H1 (cell line): Measurements from ENCODE around the gene NRP2. TPM values are rescaled to one million over a fixed set of nuclear protein-coding genes. Genes with fewer than 3 reads are reported as not detected.

ENCODE experiments used
- ATF2 ChIP-seq: IDR thresholded peaks from 2 replicates; pipeline ENCODE4 v1.6.1; 2012; ENCODE audit warnings: low read length, inconsistent platforms
- BRCA1 ChIP-seq: IDR thresholded peaks from 2 replicates; pipeline ENCODE4 v1.6.1; 2012; ENCODE audit warnings: low read depth, low read length, improper control_type of control experiment
- CHD7 ChIP-seq: fragments of 300-600 bp; sonication (generic); IDR thresholded peaks from 2 replicates; pipeline ENCODE4 v1.7.1; 2012; ENCODE audit warnings: low read length, moderate library complexity, mild to moderate bottlenecking, inconsistent platforms; ENCODE audit not compliant: insufficient replicate concordance
- KDM5A ChIP-seq: fragments of 200-600 bp; IDR thresholded peaks from 2 replicates; pipeline ENCODE4 v1.7.1; 2012; ENCODE audit warnings: mild to moderate bottlenecking, low read length, inconsistent platforms, mixed read lengths
- POU5F1 ChIP-seq: IDR thresholded peaks from 2 replicates; pipeline ENCODE4 v1.6.1; 2011; ENCODE audit warnings: low read depth, mild to moderate bottlenecking, low read length, moderate library complexity
- RAD21 ChIP-seq, 2 experiments: IDR thresholded peaks in 1 of 2; conservative IDR thresholded peaks in 1 of 2; 2 replicates each; pipeline ENCODE4 v1.6.1; 2011; ENCODE audit warnings: low read depth in 2 of 2, low read length in 2 of 2, improper control_type of control experiment in 1 of 2, inconsistent platforms in 1 of 2, mild to moderate bottlenecking in 1 of 2, moderate library complexity in 1 of 2
- RFX5 ChIP-seq: IDR thresholded peaks from 2 replicates; pipeline ENCODE4 v1.6.1; 2011; ENCODE audit warnings: low read depth, low read length, improper control_type of control experiment, borderline replicate concordance
- SUZ12 ChIP-seq: fragments of 200-600 bp; sonication (generic); IDR thresholded peaks from 2 replicates; pipeline ENCODE4 v1.6.1; 2012; ENCODE audit warnings: mild to moderate bottlenecking, inconsistent platforms, low read length, moderate library complexity, mixed read lengths
- TEAD4 ChIP-seq: IDR thresholded peaks from 2 replicates; pipeline ENCODE4 v1.6.1; 2012; ENCODE audit warnings: low read depth, low read length, inconsistent platforms, mixed read lengths
- polyA plus RNA-seq, 7 experiments: library from polyadenylated mRNA; depleted of rRNA in 3 of 7; stranded (reverse) in 5 of 7; unstranded in 2 of 7; fragments of >200 nt in 5 of 7; fragments of 200-250 nt in 2 of 7; gene quantifications; 1 replicate in 5 of 7; 2 replicates in 1 of 7; 4 replicates in 1 of 7; pipeline versions ENCODE4 v1.2.1 to v1.2.3, GENCODE V29; 2011 to 2013; ENCODE audit warnings: missing spikeins in 2 of 7, mixed read lengths in 2 of 7
- total RNA-seq: library from RNA; stranded (reverse); fragmentation: NEBNext Ultra II Directional; extraction: Animal tissue kit (Norgen Biotek cat#: 25700); gene quantifications from 2 replicates; pipeline ENCODE4 v1.2.1, GENCODE V29; 2021

Gene NRP2
- total and polyA plus RNA-seq, 2 of the 8 experiments (the other 6 are each of a cell fraction or from before 2014, with no cell fraction given), result 32.0 to 37.8 TPM

- no peak for TF ChIP-seq CHD7
- no peak for TF ChIP-seq SUZ12
- no peak for TF ChIP-seq KDM5A
- TF ChIP-seq TEAD4, result no peak
- no peak for TF ChIP-seq RFX5
- TF ChIP-seq ATF2, result no peak
- TF ChIP-seq RAD21 (IDR thresholded peaks at IDR 0.05 in 1 of 2, conservative IDR thresholded peaks at IDR 0.05 in 1 of 2; ENCODE audit: low read depth in 2 of 2, low read length in 2 of 2), result no peak
- TF ChIP-seq POU5F1, result no peak
- TF ChIP-seq BRCA1, result no peak
Measured at GRCh38 chr2:205835251-205835791, 153.0 kb downstream of the NRP2 start (continued).
